ENCODE measurements around the gene PAX9. TPM values are rescaled to one million over a fixed set of nuclear protein-coding genes. Genes with fewer than 3 reads are reported as not detected.

Gene PAX9
- total and polyA plus RNA-seq, 2 donors (not counting 1 experiment from before 2014, with no cell fraction given), result 0.03 TPM; not detected in 1

- no peak for DNase-seq (ENCODE audit: low read depth in 2 of 2)
- Histone ChIP-seq H3K79me2 (ENCODE audit: control insufficient read depth, insufficient read depth, low read length) (no peaks in the 10 kb centered on the region), H3K9ac (ENCODE audit: insufficient read depth, low read length) (no peak overlapping the region), H3K9me3 (ENCODE audit: control insufficient read depth, insufficient read depth, low read depth, low read length) (no peaks in the 10 kb centered on the region), H3K4me2 (ENCODE audit: extremely low read depth, insufficient read depth, low read length) (no peak overlapping the region), H2AFZ (ENCODE audit: low read length) (no peak overlapping the region), H3K4me1 (ENCODE audit: control insufficient read depth, extremely low read depth, insufficient read depth, low read length) (no peaks in the 10 kb centered on the region), H4K20me1 (ENCODE audit: control insufficient read depth, extremely low read depth, insufficient read depth, low read length) (no peaks in the 10 kb centered on the region), H3K27ac (ENCODE audit: insufficient read depth, low read length) (no peak overlapping the region), H3K27me3 (ENCODE audit: control insufficient read depth, insufficient read depth, low read length) (no peaks in the 10 kb centered on the region), H3K4me3 (replicated peaks in 1 of 4; ENCODE audit: control extremely low read depth in 1 of 4, insufficient read depth in 1 of 4, low read depth in 3 of 4, low read length in 4 of 4) (no peak overlapping the region), H3K36me3 (ENCODE audit: control insufficient read depth, insufficient read depth, low read length) (no peaks in the 10 kb centered on the region)
- TF ChIP-seq CTCF (conservative IDR thresholded peaks at IDR 0.05 in 1 of 2, IDR thresholded peaks at IDR 0.05 in 1 of 2; ENCODE audit: low read depth in 1 of 2, low read length in 2 of 2) (no peak), EZH2 (IDR thresholded peaks at IDR 0.05; ENCODE audit: low read length, missing control alignments) (no peak)
Observed at GRCh38 chr14:36726128-36726527, 64.5 kb downstream of the PAX9 start.

Other genes starting within 250 kb of the PAX9 start
- not detected in 2 replicates for gene NKX2-1, start 141.6 kb upstream of the PAX9 start, total RNA-seq
- not detected in 2 replicates for gene NKX2-1, start 141.6 kb upstream of the PAX9 start, polyA plus RNA-seq
- gene NKX2-8, start 79.2 kb upstream of the PAX9 start, total RNA-seq, result not detected in 2 replicates
- not detected in 2 replicates for gene NKX2-8, start 79.2 kb upstream of the PAX9 start, polyA plus RNA-seq